GM12878 (cell line): Measurements from ENCODE around the gene SCRT2. TPM values are rescaled to one million over a fixed set of nuclear protein-coding genes. Genes with fewer than 3 reads are reported as not detected.
A peak's percentile ranks its signal among the peaks of the same experiment; 100 is the strongest.

Experiments used
- ATF7 ChIP-seq: fragments of 450-650 bp; IDR thresholded peaks from 2 replicates; pipeline ENCODE4 v1.6.1; 2016; ENCODE audit warnings: low read depth, mild to moderate bottlenecking
- BRCA1 ChIP-seq: IDR thresholded peaks from 2 replicates; pipeline ENCODE4 v1.6.1; 2011; ENCODE audit warnings: low read depth, low read length, improper control_type of control experiment
- CEBPB ChIP-seq, 2 experiments: fragments of 150-350 bp in 1 of 2; IDR thresholded peaks; 2 replicates each; pipeline ENCODE4 v1.6.1; 2012 to 2014; ENCODE audit warnings: low read depth in 2 of 2, low read length in 2 of 2, borderline replicate concordance in 1 of 2, inconsistent platforms in 1 of 2
- CREM ChIP-seq: IDR thresholded peaks from 2 replicates; pipeline ENCODE4 v1.6.1; 2014; ENCODE audit warnings: antibody characterized with exemption, low read depth
- MTA2 ChIP-seq: fragments of 450-650 bp; IDR thresholded peaks from 2 replicates; pipeline ENCODE4 v1.6.1; 2016; ENCODE audit warnings: low read depth, mild to moderate bottlenecking, moderate library complexity
- MTA3 ChIP-seq: IDR thresholded peaks from 2 replicates; pipeline ENCODE4 v1.6.1; 2012; ENCODE audit warnings: low read length, inconsistent platforms, borderline replicate concordance
- NFYA ChIP-seq: IDR thresholded peaks from 2 replicates; pipeline ENCODE4 v1.6.1; 2011; ENCODE audit warnings: low read depth, mild to moderate bottlenecking, low read length, improper control_type of control experiment, borderline replicate concordance
- NR2C1 ChIP-seq: fragments of 450-650 bp; IDR thresholded peaks from 2 replicates; pipeline ENCODE4 v1.6.1; 2017; ENCODE audit warnings: antibody characterized with exemption, mild to moderate bottlenecking, moderate library complexity
- NRF1 ChIP-seq: conservative IDR thresholded peaks from 2 replicates; pipeline ENCODE4 v1.6.1; 2011; ENCODE audit warnings: mild to moderate bottlenecking, low read depth, low read length, improper control_type of control experiment
- PAX8 ChIP-seq: fragments of 450-650 bp; IDR thresholded peaks from 2 replicates; pipeline ENCODE4 v1.6.1; 2017; ENCODE audit warnings: mild to moderate bottlenecking, moderate library complexity
- RAD21 ChIP-seq: IDR thresholded peaks from 2 replicates; pipeline ENCODE4 v1.6.1; 2011; ENCODE audit warnings: mild to moderate bottlenecking, low read depth, low read length, moderate library complexity; ENCODE audit not compliant: insufficient read depth
- SUZ12 ChIP-seq: fragments of 200-600 bp; sonication (generic); IDR thresholded peaks from one replicate; pipeline ENCODE4 v1.6.1; 2018; ENCODE audit warnings: antibody characterized with exemption, mild to moderate bottlenecking; ENCODE audit not compliant: unreplicated experiment
- WRNIP1 ChIP-seq: IDR thresholded peaks from 2 replicates; pipeline ENCODE4 v1.6.1; 2011; ENCODE audit warnings: low read depth, low read length, improper control_type of control experiment, borderline replicate concordance
- ZNF622 ChIP-seq: fragments of 450-650 bp; IDR thresholded peaks from 2 replicates; pipeline ENCODE4 v1.6.1; 2017; ENCODE audit warnings: mild to moderate bottlenecking, inconsistent platforms
- ZSCAN29 ChIP-seq: fragments of 450-650 bp; IDR thresholded peaks from 2 replicates; pipeline ENCODE4 v1.6.1; 2017; ENCODE audit warnings: mild to moderate bottlenecking, moderate library complexity
- ZZZ3 ChIP-seq: IDR thresholded peaks from 2 replicates; pipeline ENCODE4 v1.6.1; 2011; ENCODE audit warnings: low read depth; ENCODE audit not compliant: control insufficient read depth, insufficient read length
- polyA plus RNA-seq, 11 experiments: library from polyadenylated mRNA; depleted of rRNA in 4 of 11; unstranded in 6 of 11; stranded (reverse) in 5 of 11; fragments of >200 nt; fragmentation: Nextera tagmentation in 4 of 11; fragmentation: Illumina TruSeq in 1 of 11; extraction: Ambion mirVana in 4 of 11; extraction: Trizol in 1 of 11; gene quantifications; 1 replicate in 1 of 11; 2 replicates in 10 of 11; pipeline versions ENCODE4 v1.2.1 to v1.2.3, GENCODE V29; 2011 to 2016; ENCODE audit warnings: inconsistent platforms in 2 of 11, missing spikeins in 2 of 11, low read depth in 1 of 11
- total RNA-seq, 4 experiments: library from RNA; depleted of rRNA in 3 of 4; stranded (reverse); fragments of >200 nt in 3 of 4; fragmentation: Illumina TruSeq in 1 of 4; extraction: Trizol in 1 of 4; gene quantifications; 2 replicates each; pipeline versions ENCODE4 v1.2.1 to v1.2.3, GENCODE V29; 2013 to 2021
- TF ChIP-seq, protein P1 (sequence below): fragments of 450-650 bp; IDR thresholded peaks from 2 replicates; pipeline ENCODE4 v1.6.1; 2017; ENCODE audit warnings: mild to moderate bottlenecking, low read depth, inconsistent platforms; ENCODE audit not compliant: poor library complexity, severe bottlenecking
- TF ChIP-seq, protein P2 (sequence below): fragments of 150-350 bp; IDR thresholded peaks from 2 replicates; pipeline ENCODE4 v1.6.1; 2016; ENCODE audit warnings: low read depth, low read length
- TF ChIP-seq, protein P3 (sequence below): IDR thresholded peaks from 2 replicates; pipeline ENCODE4 v1.6.1; 2012; ENCODE audit warnings: low read length, inconsistent platforms
- TF ChIP-seq, protein P4 (sequence below): fragments of 450-650 bp; IDR thresholded peaks from 2 replicates; pipeline ENCODE4 v1.6.1; 2018; ENCODE audit warnings: mild to moderate bottlenecking, low read depth, moderate library complexity; ENCODE audit not compliant: partially characterized antibody
- TF ChIP-seq, protein P5 (sequence below): IDR thresholded peaks from 2 replicates; pipeline ENCODE4 v1.6.1; 2012; ENCODE audit warnings: low read depth, low read length, improper control_type of control experiment

SCRT2 gene
- total and polyA plus RNA-seq, 10 of the 15 experiments (the other 5 are each of a cell fraction or from before 2014, with no cell fraction given) = not detected

DNA sequence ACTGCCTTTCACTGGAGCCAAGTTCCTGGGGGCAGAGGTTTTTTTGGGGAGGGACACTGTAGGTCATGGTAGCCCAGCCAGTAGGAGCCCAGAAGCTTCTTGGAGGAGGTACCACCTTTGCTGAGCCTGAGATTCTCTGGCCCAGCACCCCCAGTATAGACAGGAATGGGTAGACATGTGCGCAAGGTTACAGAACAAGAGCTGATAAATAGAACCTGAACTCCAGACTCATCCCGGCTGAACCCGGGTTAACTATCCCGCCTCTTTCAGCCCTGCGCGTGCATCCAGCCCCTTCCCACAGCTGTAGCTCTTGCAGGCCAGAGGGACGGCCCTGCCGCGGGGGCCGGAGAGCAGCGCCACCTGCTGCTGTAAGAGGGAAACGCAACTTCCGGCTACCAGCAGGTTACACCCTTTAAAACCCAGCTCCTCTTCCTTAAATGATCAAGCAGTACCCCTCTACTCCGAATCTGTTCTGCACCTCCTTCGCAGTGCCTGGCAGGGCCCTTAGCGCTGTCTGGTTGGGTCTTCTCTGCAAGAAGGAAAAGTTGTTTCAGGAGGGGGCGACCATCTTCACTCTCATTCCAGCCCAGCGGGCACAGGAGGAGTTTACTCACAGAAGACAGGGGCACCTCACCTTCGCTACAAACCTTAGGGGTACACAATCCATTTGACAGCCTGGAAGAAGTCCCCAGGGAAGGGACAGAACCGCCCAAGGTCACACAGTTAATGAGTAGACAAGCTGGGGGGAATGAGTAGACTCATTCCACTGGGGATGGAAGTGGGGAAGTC lies 30.1 kb downstream of the SCRT2 start (continued):
- TF ChIP-seq ZZZ3 (no peak), CREM (no peak), PAX8 (no peak), MTA2 (no peak), ZNF622 (no peak), NR2C1 (no peak), WRNIP1 (no peak), BRCA1 (no peak), ZSCAN29 (no peak), MTA3 (no peak), RAD21 (peak; percentile 86), NRF1 (no peak), NFYA (no peak), CEBPB (IDR thresholded peaks at IDR 0.05; ENCODE audit: borderline replicate concordance in 1 of 2, low read depth in 2 of 2, low read length in 2 of 2) (no peak), SUZ12 (no peak), ATF7 (no peak)
- TF ChIP-seq, protein P1, sequence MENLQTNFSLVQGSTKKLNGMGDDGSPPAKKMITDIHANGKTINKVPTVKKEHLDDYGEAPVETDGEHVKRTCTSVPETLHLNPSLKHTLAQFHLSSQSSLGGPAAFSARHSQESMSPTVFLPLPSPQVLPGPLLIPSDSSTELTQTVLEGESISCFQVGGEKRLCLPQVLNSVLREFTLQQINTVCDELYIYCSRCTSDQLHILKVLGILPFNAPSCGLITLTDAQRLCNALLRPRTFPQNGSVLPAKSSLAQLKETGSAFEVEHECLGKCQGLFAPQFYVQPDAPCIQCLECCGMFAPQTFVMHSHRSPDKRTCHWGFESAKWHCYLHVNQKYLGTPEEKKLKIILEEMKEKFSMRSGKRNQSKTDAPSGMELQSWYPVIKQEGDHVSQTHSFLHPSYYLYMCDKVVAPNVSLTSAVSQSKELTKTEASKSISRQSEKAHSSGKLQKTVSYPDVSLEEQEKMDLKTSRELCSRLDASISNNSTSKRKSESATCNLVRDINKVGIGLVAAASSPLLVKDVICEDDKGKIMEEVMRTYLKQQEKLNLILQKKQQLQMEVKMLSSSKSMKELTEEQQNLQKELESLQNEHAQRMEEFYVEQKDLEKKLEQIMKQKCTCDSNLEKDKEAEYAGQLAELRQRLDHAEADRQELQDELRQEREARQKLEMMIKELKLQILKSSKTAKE = no peak
- TF ChIP-seq, protein P2, sequence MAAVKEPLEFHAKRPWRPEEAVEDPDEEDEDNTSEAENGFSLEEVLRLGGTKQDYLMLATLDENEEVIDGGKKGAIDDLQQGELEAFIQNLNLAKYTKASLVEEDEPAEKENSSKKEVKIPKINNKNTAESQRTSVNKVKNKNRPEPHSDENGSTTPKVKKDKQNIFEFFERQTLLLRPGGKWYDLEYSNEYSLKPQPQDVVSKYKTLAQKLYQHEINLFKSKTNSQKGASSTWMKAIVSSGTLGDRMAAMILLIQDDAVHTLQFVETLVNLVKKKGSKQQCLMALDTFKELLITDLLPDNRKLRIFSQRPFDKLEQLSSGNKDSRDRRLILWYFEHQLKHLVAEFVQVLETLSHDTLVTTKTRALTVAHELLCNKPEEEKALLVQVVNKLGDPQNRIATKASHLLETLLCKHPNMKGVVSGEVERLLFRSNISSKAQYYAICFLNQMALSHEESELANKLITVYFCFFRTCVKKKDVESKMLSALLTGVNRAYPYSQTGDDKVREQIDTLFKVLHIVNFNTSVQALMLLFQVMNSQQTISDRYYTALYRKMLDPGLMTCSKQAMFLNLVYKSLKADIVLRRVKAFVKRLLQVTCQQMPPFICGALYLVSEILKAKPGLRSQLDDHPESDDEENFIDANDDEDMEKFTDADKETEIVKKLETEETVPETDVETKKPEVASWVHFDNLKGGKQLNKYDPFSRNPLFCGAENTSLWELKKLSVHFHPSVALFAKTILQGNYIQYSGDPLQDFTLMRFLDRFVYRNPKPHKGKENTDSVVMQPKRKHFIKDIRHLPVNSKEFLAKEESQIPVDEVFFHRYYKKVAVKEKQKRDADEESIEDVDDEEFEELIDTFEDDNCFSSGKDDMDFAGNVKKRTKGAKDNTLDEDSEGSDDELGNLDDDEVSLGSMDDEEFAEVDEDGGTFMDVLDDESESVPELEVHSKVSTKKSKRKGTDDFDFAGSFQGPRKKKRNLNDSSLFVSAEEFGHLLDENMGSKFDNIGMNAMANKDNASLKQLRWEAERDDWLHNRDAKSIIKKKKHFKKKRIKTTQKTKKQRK = no peak
- TF ChIP-seq, protein P3, sequence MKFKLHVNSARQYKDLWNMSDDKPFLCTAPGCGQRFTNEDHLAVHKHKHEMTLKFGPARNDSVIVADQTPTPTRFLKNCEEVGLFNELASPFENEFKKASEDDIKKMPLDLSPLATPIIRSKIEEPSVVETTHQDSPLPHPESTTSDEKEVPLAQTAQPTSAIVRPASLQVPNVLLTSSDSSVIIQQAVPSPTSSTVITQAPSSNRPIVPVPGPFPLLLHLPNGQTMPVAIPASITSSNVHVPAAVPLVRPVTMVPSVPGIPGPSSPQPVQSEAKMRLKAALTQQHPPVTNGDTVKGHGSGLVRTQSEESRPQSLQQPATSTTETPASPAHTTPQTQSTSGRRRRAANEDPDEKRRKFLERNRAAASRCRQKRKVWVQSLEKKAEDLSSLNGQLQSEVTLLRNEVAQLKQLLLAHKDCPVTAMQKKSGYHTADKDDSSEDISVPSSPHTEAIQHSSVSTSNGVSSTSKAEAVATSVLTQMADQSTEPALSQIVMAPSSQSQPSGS = no peak
- TF ChIP-seq, protein P4, sequence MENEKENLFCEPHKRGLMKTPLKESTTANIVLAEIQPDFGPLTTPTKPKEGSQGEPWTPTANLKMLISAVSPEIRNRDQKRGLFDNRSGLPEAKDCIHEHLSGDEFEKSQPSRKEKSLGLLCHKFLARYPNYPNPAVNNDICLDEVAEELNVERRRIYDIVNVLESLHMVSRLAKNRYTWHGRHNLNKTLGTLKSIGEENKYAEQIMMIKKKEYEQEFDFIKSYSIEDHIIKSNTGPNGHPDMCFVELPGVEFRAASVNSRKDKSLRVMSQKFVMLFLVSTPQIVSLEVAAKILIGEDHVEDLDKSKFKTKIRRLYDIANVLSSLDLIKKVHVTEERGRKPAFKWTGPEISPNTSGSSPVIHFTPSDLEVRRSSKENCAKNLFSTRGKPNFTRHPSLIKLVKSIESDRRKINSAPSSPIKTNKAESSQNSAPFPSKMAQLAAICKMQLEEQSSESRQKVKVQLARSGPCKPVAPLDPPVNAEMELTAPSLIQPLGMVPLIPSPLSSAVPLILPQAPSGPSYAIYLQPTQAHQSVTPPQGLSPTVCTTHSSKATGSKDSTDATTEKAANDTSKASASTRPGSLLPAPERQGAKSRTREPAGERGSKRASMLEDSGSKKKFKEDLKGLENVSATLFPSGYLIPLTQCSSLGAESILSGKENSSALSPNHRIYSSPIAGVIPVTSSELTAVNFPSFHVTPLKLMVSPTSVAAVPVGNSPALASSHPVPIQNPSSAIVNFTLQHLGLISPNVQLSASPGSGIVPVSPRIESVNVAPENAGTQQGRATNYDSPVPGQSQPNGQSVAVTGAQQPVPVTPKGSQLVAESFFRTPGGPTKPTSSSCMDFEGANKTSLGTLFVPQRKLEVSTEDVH = no peak
- TF ChIP-seq, protein P5, sequence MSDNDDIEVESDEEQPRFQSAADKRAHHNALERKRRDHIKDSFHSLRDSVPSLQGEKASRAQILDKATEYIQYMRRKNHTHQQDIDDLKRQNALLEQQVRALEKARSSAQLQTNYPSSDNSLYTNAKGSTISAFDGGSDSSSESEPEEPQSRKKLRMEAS = no peak; the same call in 1 of the 2 replicates
